Liver (tissue), 3 donors: ENCODE results near the gene PIKFYVE.

Experiments
- EGR1 ChIP-seq, 2 donors: IDR thresholded peaks; 2 replicates each; pipeline ENCODE4 v1.6.1; 2016 to 2018; ENCODE audit warnings: antibody characterized with exemption in 2 of 2, low read depth in 2 of 2
- JUND ChIP-seq, 2 donors: IDR thresholded peaks; 2 replicates each; pipeline ENCODE4 v1.6.1; 2016; ENCODE audit warnings: antibody characterized with exemption in 2 of 2
- NR2F2 ChIP-seq: IDR thresholded peaks from 2 replicates; pipeline ENCODE4 v1.6.1; 2016; ENCODE audit warnings: antibody characterized with exemption
- REST ChIP-seq: IDR thresholded peaks from 2 replicates; pipeline ENCODE4 v1.6.1; 2016; ENCODE audit warnings: antibody characterized with exemption, mild to moderate bottlenecking
- SP1 ChIP-seq: IDR thresholded peaks from 2 replicates; pipeline ENCODE4 v1.6.1; 2018; ENCODE audit warnings: antibody characterized with exemption, mild to moderate bottlenecking
- TAF1 ChIP-seq: conservative IDR thresholded peaks from 2 replicates; pipeline ENCODE4 v1.6.1; 2016; ENCODE audit warnings: antibody characterized with exemption, mild to moderate bottlenecking
- TF ChIP-seq, protein P1 (sequence below): fragments of 150-350 bp; IDR thresholded peaks from 2 replicates; pipeline ENCODE4 v1.5.1; 2017; ENCODE audit warnings: improper control_type of control experiment, low read depth, low read length; ENCODE audit not compliant: missing input control
- TF ChIP-seq, protein P2 (sequence below): IDR thresholded peaks from 2 replicates; pipeline ENCODE4 v1.6.1; 2016; ENCODE audit warnings: antibody characterized with exemption
- donor health status: healthy.
- donor health status: healthy.

DNA sequence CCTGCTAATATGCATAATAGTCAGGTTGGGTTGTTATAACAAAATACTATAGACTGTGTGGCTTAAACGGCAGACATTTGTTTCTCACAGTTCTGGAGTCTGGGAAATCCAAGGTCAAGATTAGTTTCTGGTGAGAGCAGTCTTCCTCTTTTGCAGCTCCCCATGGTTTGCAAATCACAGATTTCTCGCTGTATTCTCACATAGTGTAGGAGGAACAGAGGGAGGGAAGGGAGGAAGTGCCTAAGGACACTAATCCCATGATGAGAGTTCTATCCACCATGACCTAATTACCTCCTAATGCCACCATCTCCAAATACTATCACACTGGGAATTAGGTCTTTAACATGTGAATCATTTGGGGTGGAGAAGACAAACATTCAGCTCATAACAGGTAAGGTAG lies 120.5 kb downstream of the PIKFYVE start:
- TF ChIP-seq, protein P1, sequence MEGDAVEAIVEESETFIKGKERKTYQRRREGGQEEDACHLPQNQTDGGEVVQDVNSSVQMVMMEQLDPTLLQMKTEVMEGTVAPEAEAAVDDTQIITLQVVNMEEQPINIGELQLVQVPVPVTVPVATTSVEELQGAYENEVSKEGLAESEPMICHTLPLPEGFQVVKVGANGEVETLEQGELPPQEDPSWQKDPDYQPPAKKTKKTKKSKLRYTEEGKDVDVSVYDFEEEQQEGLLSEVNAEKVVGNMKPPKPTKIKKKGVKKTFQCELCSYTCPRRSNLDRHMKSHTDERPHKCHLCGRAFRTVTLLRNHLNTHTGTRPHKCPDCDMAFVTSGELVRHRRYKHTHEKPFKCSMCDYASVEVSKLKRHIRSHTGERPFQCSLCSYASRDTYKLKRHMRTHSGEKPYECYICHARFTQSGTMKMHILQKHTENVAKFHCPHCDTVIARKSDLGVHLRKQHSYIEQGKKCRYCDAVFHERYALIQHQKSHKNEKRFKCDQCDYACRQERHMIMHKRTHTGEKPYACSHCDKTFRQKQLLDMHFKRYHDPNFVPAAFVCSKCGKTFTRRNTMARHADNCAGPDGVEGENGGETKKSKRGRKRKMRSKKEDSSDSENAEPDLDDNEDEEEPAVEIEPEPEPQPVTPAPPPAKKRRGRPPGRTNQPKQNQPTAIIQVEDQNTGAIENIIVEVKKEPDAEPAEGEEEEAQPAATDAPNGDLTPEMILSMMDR: no peak
- TF ChIP-seq NR2F2 (no peak), JUND (IDR thresholded peaks at IDR 0.05) (no peak), REST (no peak), EGR1 (IDR thresholded peaks at IDR 0.05; ENCODE audit: low read depth in 2 of 2) (no peak), SP1 (no peak), TAF1 (no peak)
- TF ChIP-seq, protein P2, sequence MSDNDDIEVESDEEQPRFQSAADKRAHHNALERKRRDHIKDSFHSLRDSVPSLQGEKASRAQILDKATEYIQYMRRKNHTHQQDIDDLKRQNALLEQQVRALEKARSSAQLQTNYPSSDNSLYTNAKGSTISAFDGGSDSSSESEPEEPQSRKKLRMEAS: no peak
